Kidney epithelial cell (primary cell): Measurements from ENCODE around the gene SLC22A2. TPM values are rescaled to one million over a fixed set of nuclear protein-coding genes. Genes with fewer than 3 reads are reported as not detected.

Source experiments
- DNase-seq: peaks from one replicate; pipeline ENCODE4 v3.0.0-alpha.2; 2010; ENCODE audit warnings: low read depth
- H3K27me3 ChIP-seq: 2 replicates; pipeline ENCODE4 v1.6.0; 2011; ENCODE audit warnings: low read length; ENCODE audit not compliant: control insufficient read depth, insufficient read depth
- H3K36me3 ChIP-seq: 2 replicates; pipeline ENCODE4 v1.5.1; 2011; ENCODE audit warnings: low read length; ENCODE audit not compliant: control insufficient read depth, insufficient read depth
- H3K4me3 ChIP-seq: 2 replicates; pipeline ENCODE4 v1.5.1; 2011; ENCODE audit warnings: low read depth, mild to moderate bottlenecking, control low read depth, low read length
- CTCF ChIP-seq: IDR thresholded peaks from 2 replicates; pipeline ENCODE4 v1.5.1; 2011; ENCODE audit warnings: mild to moderate bottlenecking, moderate library complexity, low read length, control low read depth, inconsistent platforms; ENCODE audit not compliant: insufficient read depth, poor library complexity, severe bottlenecking
- total RNA-seq: library from RNA; depleted of rRNA; stranded (reverse); fragments of >200 nt; gene quantifications from 2 replicates; pipeline ENCODE4 v1.2.3, GENCODE V29; 2015

The SLC22A2 gene
- total RNA-seq, 1 donor from 2014 or later, result 0.04 TPM

GRCh38 chr6:160263196-160263939 lies 4.7 kb upstream of the SLC22A2 start:
- no peak for DNase-seq

GRCh38 chr6:160261991-160262680 lies 3.5 kb upstream of the SLC22A2 start:
- TF ChIP-seq CTCF, result peak; percentile 2
- DNase-seq, result no peak
- H3K4me3 ChIP-seq, result no peak overlapping the region
- H3K36me3 ChIP-seq, result no peaks in the 10 kb centered on the region
- no peaks in the 10 kb centered on the region for H3K27me3 ChIP-seq

More at GRCh38 chr6:160263196-160263939, 4.7 kb upstream of the SLC22A2 start:
- no peak for TF ChIP-seq CTCF
- H3K27me3 ChIP-seq, result no peaks in the 10 kb centered on the region
- no peaks in the 10 kb centered on the region for H3K36me3 ChIP-seq
- no peak overlapping the region for H3K4me3 ChIP-seq

GRCh38 chr6:160260803-160261450 lies 2.3 kb upstream of the SLC22A2 start:
- Histone ChIP-seq H3K4me3 (no peak overlapping the region), H3K36me3 (no peaks in the 10 kb centered on the region), H3K27me3 (no peaks in the 10 kb centered on the region)
- TF ChIP-seq CTCF, result no peak
- DNase-seq, result no peak

GRCh38 chr6:160260367-160260766 lies 1.7 kb upstream of the SLC22A2 start:
- DNase-seq, result no peak
- Histone ChIP-seq H3K27me3 (no peaks in the 10 kb centered on the region), H3K36me3 (no peaks in the 10 kb centered on the region), H3K4me3 (no peak overlapping the region)
- no peak for TF ChIP-seq CTCF

- DNase-seq, result no peak
- no peaks in the 10 kb centered on the region for H3K36me3 ChIP-seq
- no peak overlapping the region for H3K4me3 ChIP-seq
- no peaks in the 10 kb centered on the region for H3K27me3 ChIP-seq
- TF ChIP-seq CTCF, result no peak
Observed at GRCh38 chr6:160259598-160259997, 977 bp upstream of the SLC22A2 start.
